ENCODE measurements around the gene SAMD8. TPM values are rescaled to one million over a fixed set of nuclear protein-coding genes. Genes with fewer than 3 reads are reported as not detected.

The SAMD8 gene
- total RNA-seq, 1 donor from 2014 or later: 55.2 TPM

GRCh38 chr10:75212343-75212742, 100.9 kb downstream of the SAMD8 start:
- DNase-seq (ENCODE audit: low spot score): no peak

GRCh38 chr10:75220274-75220673, 108.8 kb downstream of the SAMD8 start:
- no peak for DNase-seq (ENCODE audit: low spot score)

GRCh38 chr10:75221492-75221891, 110.0 kb downstream of the SAMD8 start:
- DNase-seq (ENCODE audit: low spot score): peak; percentile 60

- no peak for DNase-seq (ENCODE audit: low spot score)
Measured at GRCh38 chr10:75223507-75223906, 112.1 kb downstream of the SAMD8 start.

GRCh38 chr10:75226095-75226494, 114.6 kb downstream of the SAMD8 start:
- no peak for DNase-seq (ENCODE audit: low spot score)

GRCh38 chr10:75226656-75227055, 115.2 kb downstream of the SAMD8 start:
- peak; percentile 39 for DNase-seq (ENCODE audit: low spot score)

- no peak for DNase-seq (ENCODE audit: low spot score)
Measured at GRCh38 chr10:75228278-75228677, 116.8 kb downstream of the SAMD8 start.

- DNase-seq (ENCODE audit: low spot score): no peak
Measured at GRCh38 chr10:75228834-75229233, 117.4 kb downstream of the SAMD8 start.

- no peak for DNase-seq (ENCODE audit: low spot score)
Measured at GRCh38 chr10:75229971-75230370, 118.5 kb downstream of the SAMD8 start.

GRCh38 chr10:75230600-75231038, 119.2 kb downstream of the SAMD8 start:
- DNase-seq (ENCODE audit: low spot score): no peak

Other genes starting within 250 kb of the SAMD8 start
- gene VDAC2, start 99.1 kb downstream of the SAMD8 start, total RNA-seq: 164 TPM
- 19.6 TPM for gene COMTD1, start 124.3 kb downstream of the SAMD8 start, total RNA-seq